Pancreas (tissue), 10 donors: Measurements from ENCODE around the gene CALN1. TPM values are rescaled to one million over a fixed set of nuclear protein-coding genes. Genes with fewer than 3 reads are reported as not detected.

Experiments
- ATAC-seq, 4 donors: fragments of 200-7000 bp; cut with Tn5 transposase; one replicate each; pipeline versions ENCODE4 v1.8.0 to v1.9.1; 2020; ENCODE audit warnings: mild to moderate bottlenecking in 4 of 4, moderate library complexity in 4 of 4
- DNase-seq, 6 donors: peaks; one replicate each; pipeline ENCODE4 v3.0.0-alpha.2; 2020
- FAIRE-seq: peaks from 2 replicates; lab custom pipeline; 2012; peaks lifted over from hg19 to GRCh38; lab: Jason Lieb, UNC
- H3K27ac ChIP-seq, 4 donors: fragments of 200-600 bp; sonication (generic); 1 replicate in 3 of 4; 2 replicates in 1 of 4; pipeline versions ENCODE4 v1.5.0 to v1.8.0; 2020
- H3K27me3 ChIP-seq, 4 donors: fragments of 200-600 bp; one replicate each; pipeline ENCODE4 v1.8.0; 2021
- H3K36me3 ChIP-seq, 3 donors: fragments of 200-600 bp; sonication (generic) in 1 of 3; one replicate each; pipeline versions ENCODE4 v1.5.0 to v1.8.0; 2020 to 2021
- H3K4me1 ChIP-seq, 3 donors: fragments of 200-600 bp; one replicate each; pipeline ENCODE4 v1.8.0; 2021
- H3K4me3 ChIP-seq, 4 donors: fragments of 200-600 bp; sonication (generic) in 2 of 4; one replicate each; pipeline versions ENCODE4 v1.5.0 to v1.8.0; 2020 to 2021
- H3K9me3 ChIP-seq, 4 donors: fragments of 200-600 bp; one replicate each; pipeline ENCODE4 v1.8.0; 2021
- WGBS, 2 donors: extraction: QIAGEN DNeasy Blood & Tissue Kit; methylation state at CpG; one replicate each; pipeline ENCODE4 v1.1.7; 2013; 5-methylcytosine and 5-hydroxymethylcytosine counted together
- intact Hi-C, 3 donors: fragments of 100-400 bp; cut with DNase I; formaldehyde crosslinking; loops; one replicate each; pipeline versions ENCODE4 v1.11.1 to v1.14.2; 2022
- polyA plus RNA-seq, 2 donors: library from polyadenylated mRNA; stranded (reverse); fragments of 200-250 nt; gene quantifications; one replicate each; pipeline ENCODE4 v1.2.3, GENCODE V29; 2013
- total RNA-seq, 6 donors: library from RNA; stranded (reverse); fragmentation: NEBNext Ultra II Directional in 4 of 6; extraction: Animal tissue kit (Norgen Biotek cat#: 25700) in 4 of 6; gene quantifications; one replicate each; pipeline versions ENCODE4 v1.2.1 to v1.2.4, GENCODE V29; 2021 to 2023
- TF ChIP-seq, protein P1 (sequence below), 4 donors: fragments of 200-600 bp; sonication (generic) in 3 of 4; IDR thresholded peaks; one replicate each; pipeline versions ENCODE4 v1.5.0 to v1.8.0; 2021; ENCODE audit warnings: antibody characterized with exemption in 4 of 4
- donor health status: healthy with polysubstance abuse.
- donor health status: DM: no; HTN: no; CAD: no; lungs with moderate emphysema.
- donor health status: DM: no; HTN: no; CAD: no.
- donor health status: control.
- donor health status: control.
- donor health status: Bipolar disorder and iron deficiency.
- donor health status: DM: yes; HTN: yes; CAD: no.
- donor health status: DM: no; HTN: no; CAD: no.
- donor health status: DM: no; HTN: no; CAD: no.
- donor health status: DM: yes; HTN: yes; CAD: no.

The CALN1 gene
- total and polyA plus RNA-seq, 8 donors: 0.39 to 18.4 (median 1.5) TPM

DNA sequence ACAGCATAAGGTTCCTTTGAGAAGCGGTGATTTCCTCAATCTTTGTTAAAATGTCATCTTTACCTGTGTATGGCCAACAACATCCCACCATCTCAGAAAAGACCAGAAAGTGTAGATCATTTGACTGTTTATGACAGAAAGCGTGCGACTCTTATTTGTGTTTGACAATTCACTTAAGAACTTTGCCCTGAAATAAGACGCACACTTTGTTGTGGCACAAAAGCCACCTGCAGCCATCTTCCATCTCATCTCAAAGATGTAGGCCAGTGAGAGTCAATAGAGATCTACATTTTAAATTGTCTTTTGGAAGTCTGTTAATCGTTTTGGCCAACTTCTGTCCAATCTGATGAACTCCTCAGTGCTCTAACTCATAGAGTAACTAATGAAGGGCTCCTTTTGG, 114.0 kb downstream of the CALN1 start:
- no peak for ATAC-seq

DNA sequence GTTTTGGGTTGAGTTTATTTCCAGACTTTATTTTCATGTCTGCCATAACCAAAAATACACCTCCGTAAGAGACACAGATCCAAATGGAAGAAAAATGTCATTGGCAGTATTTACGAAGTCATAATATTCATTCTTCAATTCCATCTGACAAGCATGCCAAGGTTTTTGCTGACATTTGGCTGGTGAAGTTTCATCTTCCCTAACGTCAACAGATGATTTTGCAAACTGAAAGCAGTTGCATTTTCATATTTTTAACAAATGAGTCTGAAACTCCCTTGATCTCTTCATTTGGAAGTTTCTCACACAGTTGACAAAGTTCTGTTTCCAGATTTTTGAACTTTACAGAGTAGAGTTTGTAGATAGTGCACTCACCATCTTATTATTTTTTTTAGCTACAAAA, 114.5 kb downstream of the CALN1 start:
- Histone ChIP-seq H3K27ac (no peak overlapping the region), H3K36me3 (no peaks in the 10 kb centered on the region), H3K4me1 (no peaks in the 10 kb centered on the region), H3K27me3 (no peaks in the 10 kb centered on the region), H3K9me3 (no peaks in the 10 kb centered on the region), H3K4me3 (no peak overlapping the region)
- WGBS, 2 donors: 57 to 60% methylated on average over 3 of the region's 3 CpGs
- ATAC-seq: no peak
- intact Hi-C loops: no loop called here
- no peak for FAIRE-seq
- no peak for DNase-seq
- TF ChIP-seq, protein P1, sequence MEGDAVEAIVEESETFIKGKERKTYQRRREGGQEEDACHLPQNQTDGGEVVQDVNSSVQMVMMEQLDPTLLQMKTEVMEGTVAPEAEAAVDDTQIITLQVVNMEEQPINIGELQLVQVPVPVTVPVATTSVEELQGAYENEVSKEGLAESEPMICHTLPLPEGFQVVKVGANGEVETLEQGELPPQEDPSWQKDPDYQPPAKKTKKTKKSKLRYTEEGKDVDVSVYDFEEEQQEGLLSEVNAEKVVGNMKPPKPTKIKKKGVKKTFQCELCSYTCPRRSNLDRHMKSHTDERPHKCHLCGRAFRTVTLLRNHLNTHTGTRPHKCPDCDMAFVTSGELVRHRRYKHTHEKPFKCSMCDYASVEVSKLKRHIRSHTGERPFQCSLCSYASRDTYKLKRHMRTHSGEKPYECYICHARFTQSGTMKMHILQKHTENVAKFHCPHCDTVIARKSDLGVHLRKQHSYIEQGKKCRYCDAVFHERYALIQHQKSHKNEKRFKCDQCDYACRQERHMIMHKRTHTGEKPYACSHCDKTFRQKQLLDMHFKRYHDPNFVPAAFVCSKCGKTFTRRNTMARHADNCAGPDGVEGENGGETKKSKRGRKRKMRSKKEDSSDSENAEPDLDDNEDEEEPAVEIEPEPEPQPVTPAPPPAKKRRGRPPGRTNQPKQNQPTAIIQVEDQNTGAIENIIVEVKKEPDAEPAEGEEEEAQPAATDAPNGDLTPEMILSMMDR (IDR thresholded peaks at IDR 0.05): no peak

More for the DNA sequence above, 114.0 kb downstream of the CALN1 start:
- no peaks in the 10 kb centered on the region for H3K27me3 ChIP-seq
- DNase-seq (no peak), FAIRE-seq (no peak)
- H3K4me1 ChIP-seq: no peaks in the 10 kb centered on the region
- no peak overlapping the region for H3K4me3 ChIP-seq
- H3K9me3 ChIP-seq: no peaks in the 10 kb centered on the region
- TF ChIP-seq, protein P1 (IDR thresholded peaks at IDR 0.05): no peak
- intact Hi-C loops: no loop called here
- H3K36me3 ChIP-seq: no peaks in the 10 kb centered on the region
- 78 to 88% methylated on average over 5 of the region's 5 CpGs for WGBS, 2 donors
- H3K27ac ChIP-seq: no peak overlapping the region

DNA sequence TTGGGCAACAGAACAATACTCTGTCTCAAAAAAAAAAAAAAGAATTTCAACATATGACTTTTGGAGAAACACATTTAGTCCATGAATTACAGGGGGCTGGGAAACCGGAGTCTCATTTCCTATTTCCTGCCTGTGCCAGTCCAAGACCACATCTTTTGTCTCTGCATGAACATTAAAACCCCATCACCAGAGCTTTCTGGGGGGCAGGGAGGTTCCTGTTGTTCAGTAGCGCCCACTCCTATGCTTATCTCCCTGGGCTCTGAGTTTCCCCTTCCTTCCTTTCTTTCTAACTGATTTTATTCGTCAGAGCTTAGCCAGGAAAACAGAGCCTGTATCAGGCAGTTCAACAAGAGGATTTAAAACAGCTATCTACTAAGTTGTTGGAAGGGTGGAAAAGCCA, 119.3 kb downstream of the CALN1 start:
- WGBS, 2 donors: 58 to 64% methylated on average over 3 of the region's 3 CpGs
- Histone ChIP-seq H3K4me1 (no peaks in the 10 kb centered on the region), H3K27ac (no peak overlapping the region), H3K9me3 (no peaks in the 10 kb centered on the region), H3K27me3 (no peaks in the 10 kb centered on the region), H3K36me3 (no peaks in the 10 kb centered on the region), H3K4me3 (no peak overlapping the region)
- FAIRE-seq (no peak), ATAC-seq (no peak), DNase-seq (no peak)
- TF ChIP-seq, protein P1 (IDR thresholded peaks at IDR 0.05): no peak
- intact Hi-C loops: no loop called here

DNA sequence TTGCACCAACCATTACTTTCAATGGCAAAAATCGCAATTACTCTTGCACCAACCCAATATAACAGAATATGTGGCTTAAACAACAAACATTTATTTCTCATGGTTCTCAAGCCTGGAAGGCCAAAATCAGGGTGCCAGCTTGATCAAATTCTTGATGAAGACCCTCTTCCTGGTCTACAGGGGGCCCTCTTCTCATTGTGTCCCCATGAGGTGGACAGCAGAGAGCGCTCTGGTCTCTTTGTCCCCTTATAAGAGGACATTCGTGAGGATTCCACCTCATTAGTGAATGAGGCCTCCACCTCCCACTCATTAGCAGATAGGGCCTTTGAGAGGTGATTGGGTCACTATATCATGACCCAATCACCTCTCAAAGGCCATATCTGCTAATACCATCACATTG, 120.0 kb downstream of the CALN1 start:
- H3K36me3 ChIP-seq: no peaks in the 10 kb centered on the region
- H3K27ac ChIP-seq: no peak overlapping the region
- no peak overlapping the region for H3K4me3 ChIP-seq
- no peaks in the 10 kb centered on the region for H3K27me3 ChIP-seq
- H3K9me3 ChIP-seq: no peaks in the 10 kb centered on the region
- TF ChIP-seq, protein P1 (IDR thresholded peaks at IDR 0.05): no peak
- intact Hi-C loops: no loop called here
- WGBS, 2 donors: 78 to 80% methylated on average over 3 of the region's 3 CpGs
- no peaks in the 10 kb centered on the region for H3K4me1 ChIP-seq
- FAIRE-seq: no peak
- ATAC-seq: no peak
- no peak for DNase-seq

DNA sequence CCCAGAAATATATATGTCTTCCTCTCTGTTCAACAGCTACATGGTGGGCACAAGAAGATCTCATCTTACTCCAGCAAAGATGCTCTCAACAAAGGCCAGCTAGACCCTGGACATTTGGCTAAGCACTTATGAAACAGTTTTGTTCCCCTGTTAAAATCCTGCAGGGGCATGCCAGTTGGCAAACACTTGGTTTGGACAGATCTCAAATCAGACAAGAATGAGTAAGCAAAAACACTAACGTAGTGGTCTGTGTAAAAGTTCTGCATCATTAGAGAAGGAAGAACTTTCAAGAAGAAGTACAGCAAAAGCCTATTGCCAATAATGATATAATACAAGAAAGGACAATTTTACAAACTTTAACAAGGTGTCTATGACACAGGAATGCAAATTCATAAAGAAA, 125.6 kb downstream of the CALN1 start:
- Histone ChIP-seq H3K4me1 (no peaks in the 10 kb centered on the region), H3K27me3 (no peaks in the 10 kb centered on the region), H3K9me3 (no peaks in the 10 kb centered on the region), H3K36me3 (no peaks in the 10 kb centered on the region), H3K4me3 (no peak overlapping the region), H3K27ac (no peak overlapping the region)
- intact Hi-C loops: no loop called here
- ATAC-seq: no peak
- TF ChIP-seq, protein P1 (IDR thresholded peaks at IDR 0.05): no peak
- FAIRE-seq: no peak
- no peak for DNase-seq
- 0 to 3% methylated on average over 1 of the region's 1 CpG for WGBS, 2 donors
